Measurements from ENCODE around the gene KIT.

GRCh38 chr4:54703182-54703581, 45.4 kb downstream of the KIT start:
- TF ChIP-seq POLR2AphosphoS5 (IDR thresholded peaks at IDR 0.05; ENCODE audit: low read depth, low read length), result no peak
- no peak for TF ChIP-seq POLR2A (IDR thresholded peaks at IDR 0.05; ENCODE audit: low read depth, low read length)

All from GM12892 (cell line).